Subcutaneous abdominal adipose tissue (tissue), 5 donors: ENCODE results near the gene MIA3.
"Not testable (repeated sequence)": the region's sequence is repeated elsewhere in the genome, so short reads cannot be mapped to it uniquely, and the experiment has no call there.

ENCODE experiments used
- H3K27ac ChIP-seq: one replicate; pipeline ENCODE4 v1.7.0; 2013; ENCODE audit warnings: low read depth, mild to moderate bottlenecking, inconsistent platforms, low read length, moderate library complexity
- H3K27me3 ChIP-seq, 5 donors: one replicate each; pipeline ENCODE4 v1.7.0; 2013; ENCODE audit warnings: low read length in 5 of 5, inconsistent platforms in 1 of 5; ENCODE audit not compliant: control insufficient read depth in 5 of 5, insufficient read depth in 4 of 5
- H3K36me3 ChIP-seq, 5 donors: one replicate each; pipeline ENCODE4 v1.7.0; 2013; ENCODE audit warnings: low read length in 5 of 5; ENCODE audit not compliant: control insufficient read depth in 5 of 5, insufficient read depth in 5 of 5
- H3K4me1 ChIP-seq, 5 donors: one replicate each; pipeline ENCODE4 v1.7.0; 2013; ENCODE audit warnings: low read length in 5 of 5, mild to moderate bottlenecking in 3 of 5, moderate library complexity in 1 of 5; ENCODE audit not compliant: control insufficient read depth in 5 of 5, insufficient read depth in 5 of 5
- H3K4me3 ChIP-seq, 5 donors: one replicate each; pipeline ENCODE4 v1.7.0; 2013; ENCODE audit warnings: low read length in 5 of 5, low read depth in 1 of 5
- H3K9ac ChIP-seq, 5 donors: one replicate each; pipeline ENCODE4 v1.7.0; 2013; ENCODE audit warnings: low read length in 5 of 5, mild to moderate bottlenecking in 4 of 5, moderate library complexity in 3 of 5
- H3K9me3 ChIP-seq, 5 donors: one replicate each; pipeline ENCODE4 v1.7.0; 2013; ENCODE audit warnings: low read length in 5 of 5; ENCODE audit not compliant: control insufficient read depth in 5 of 5
- donor health status: healthy.
- donor health status: healthy.
- donor health status: healthy.
- donor health status: healthy.
- donor health status: healthy.

The MIA3 gene

DNA sequence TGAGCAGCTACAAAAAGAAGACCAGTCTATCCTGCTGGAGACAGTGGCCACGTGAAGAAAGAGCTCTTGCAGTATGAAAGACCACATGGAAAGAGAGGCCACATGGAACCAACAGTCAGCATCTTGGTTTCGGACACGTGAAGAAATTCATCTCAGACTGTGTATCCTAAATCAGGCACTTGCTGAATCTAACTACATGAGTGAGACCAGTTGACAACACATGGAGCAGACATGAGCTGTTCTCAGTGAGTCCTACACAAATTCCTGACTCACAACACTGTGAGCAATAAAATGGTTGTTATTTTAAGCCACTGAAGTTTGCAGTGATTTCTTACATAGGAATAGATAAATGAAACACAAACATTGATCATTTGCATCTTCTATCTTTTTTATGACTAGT, 25.7 kb upstream of the MIA3 start:
- Histone ChIP-seq H3K4me3 (no peak overlapping the region), H3K36me3 (peaks cover 0 to 2% (median 2%) of the 10 kb centered on the region in 5 donors), H3K9ac (no peak overlapping the region), H3K27me3 (no peaks in the 10 kb centered on the region), H3K4me1 (peaks cover 2 to 24% (median 20%) of the 10 kb centered on the region in 5 donors), H3K9me3 (peaks cover 0 to 3% (median 0%) of the 10 kb centered on the region in 5 donors), H3K27ac (no peak overlapping the region)

DNA sequence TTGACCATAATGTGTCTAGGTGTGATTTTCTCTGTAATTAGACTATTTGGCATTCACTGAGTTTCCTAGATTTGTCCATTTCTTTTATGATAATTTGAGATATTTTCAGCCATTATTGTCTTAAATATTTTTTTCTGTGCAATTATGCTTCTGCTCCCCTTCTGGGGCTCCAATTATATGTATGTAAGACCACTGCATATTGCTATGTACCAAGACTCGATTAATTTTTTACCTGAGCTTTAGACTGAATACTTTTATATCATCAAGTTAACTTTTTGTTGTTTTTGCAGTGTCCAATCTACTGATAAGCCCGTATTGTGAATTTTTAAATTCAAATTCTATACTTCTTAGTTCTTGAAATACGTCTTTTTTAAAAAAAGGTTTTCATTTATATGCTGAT, 23.1 kb upstream of the MIA3 start:
- Histone ChIP-seq H3K4me1 (peaks cover 2 to 9% (median 7%) of the 10 kb centered on the region in 5 donors), H3K27me3 (no peaks in the 10 kb centered on the region), H3K4me3 (no peak overlapping the region), H3K9me3 (peaks cover 0 to 3% (median 0%) of the 10 kb centered on the region in 5 donors), H3K9ac (no peak overlapping the region), H3K27ac (no peak overlapping the region), H3K36me3 (no peaks in the 10 kb centered on the region)

DNA sequence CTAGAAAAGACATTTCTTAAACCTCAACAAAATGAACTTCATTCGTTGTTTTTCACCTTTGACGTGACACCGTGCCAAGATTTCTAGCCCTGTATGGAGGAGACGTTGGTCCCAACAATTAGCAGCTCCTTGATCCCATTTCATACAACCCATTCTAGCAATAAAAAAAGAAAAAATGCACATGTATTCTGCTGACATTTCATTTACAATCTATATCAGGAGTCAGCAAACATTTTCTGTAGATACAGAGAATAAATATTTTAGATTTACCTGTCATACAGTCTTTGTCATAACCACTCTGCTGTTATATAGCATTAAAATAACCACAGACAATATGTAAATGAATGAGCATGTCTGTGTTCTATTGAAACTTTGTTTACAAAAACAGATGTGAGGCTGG, 21.2 kb upstream of the MIA3 start:
- no peaks in the 10 kb centered on the region for H3K27me3 ChIP-seq
- H3K4me1 ChIP-seq, result no peaks in the 10 kb centered on the region
- H3K27ac ChIP-seq, result no peak overlapping the region
- no peak overlapping the region for H3K4me3 ChIP-seq
- H3K36me3 ChIP-seq, result no peaks in the 10 kb centered on the region
- no peak overlapping the region for H3K9ac ChIP-seq
- peaks cover 0 to 3% (median 0%) of the 10 kb centered on the region in 5 donors for H3K9me3 ChIP-seq

DNA sequence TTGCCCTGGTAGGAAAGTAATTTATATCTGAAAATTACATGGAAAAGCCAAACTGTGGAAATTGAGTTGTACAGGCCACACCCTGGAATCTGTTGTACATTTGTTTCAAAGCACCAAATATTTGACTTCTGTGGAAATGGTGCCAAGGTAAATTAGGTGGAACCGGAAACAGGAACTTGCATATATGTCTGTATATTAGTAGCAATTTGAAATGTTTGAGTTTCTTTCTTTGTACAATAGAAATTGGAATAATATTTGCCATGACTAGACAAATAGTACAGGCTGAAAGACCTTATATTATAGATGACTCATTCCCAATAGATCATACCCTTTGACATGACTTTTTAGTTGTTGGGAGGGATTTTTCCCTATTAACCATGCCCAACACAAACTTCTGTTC, 17.6 kb upstream of the MIA3 start:
- Histone ChIP-seq H3K36me3 (no peaks in the 10 kb centered on the region), H3K27me3 (no peaks in the 10 kb centered on the region), H3K27ac (no peak overlapping the region)

DNA sequence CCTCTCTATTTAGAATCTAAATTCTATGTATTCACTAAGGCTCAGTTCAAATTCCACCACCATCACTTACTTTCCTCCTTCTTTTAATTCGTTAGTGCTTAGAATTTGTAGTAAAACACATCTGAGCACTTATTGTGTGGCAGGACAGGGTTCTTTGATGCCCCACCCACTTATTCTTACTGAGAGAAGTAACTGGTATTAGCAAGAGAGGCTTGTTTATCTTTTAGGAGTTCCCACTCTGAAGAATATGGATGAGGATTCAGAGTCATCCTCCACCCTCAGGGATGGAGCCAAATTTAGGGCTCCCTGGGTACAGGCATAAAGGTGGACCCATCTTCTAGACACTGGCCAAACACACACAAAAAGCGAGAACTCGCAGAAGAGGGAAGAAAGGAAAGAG, 16.6 kb upstream of the MIA3 start:
- no peaks in the 10 kb centered on the region for H3K4me1 ChIP-seq
- H3K4me3 ChIP-seq, result no peak overlapping the region
- no peaks in the 10 kb centered on the region for H3K9me3 ChIP-seq
- no peak overlapping the region for H3K27ac ChIP-seq
- H3K27me3 ChIP-seq, result no peaks in the 10 kb centered on the region
- H3K9ac ChIP-seq, result no peak overlapping the region
- no peaks in the 10 kb centered on the region for H3K36me3 ChIP-seq

More for the DNA sequence above, 17.6 kb upstream of the MIA3 start:
- no peaks in the 10 kb centered on the region for H3K4me1 ChIP-seq
- H3K4me3 ChIP-seq, result no peak overlapping the region
- H3K9ac ChIP-seq, result no peak overlapping the region
- peaks cover 0 to 3% (median 0%) of the 10 kb centered on the region in 5 donors for H3K9me3 ChIP-seq

DNA sequence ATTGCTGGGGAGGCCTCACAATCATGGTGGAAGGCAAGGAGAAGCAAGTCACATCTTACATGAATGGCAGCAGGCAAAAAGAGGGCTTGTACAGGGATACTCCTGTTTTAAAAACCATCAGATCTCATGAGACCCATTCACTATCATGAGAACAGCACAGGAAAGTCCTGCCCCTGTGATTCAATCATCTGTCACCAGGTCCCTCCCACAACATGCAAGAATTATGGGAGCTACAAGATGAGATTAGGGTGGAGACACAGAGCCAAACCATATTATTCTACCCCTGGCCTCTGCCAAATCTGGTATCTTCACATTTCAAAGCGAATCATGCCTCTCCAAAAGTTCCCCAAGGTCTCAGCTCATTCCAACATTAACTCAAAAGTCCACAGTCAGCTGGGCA, 11.1 kb upstream of the MIA3 start:
- Histone ChIP-seq H3K36me3 (no peaks in the 10 kb centered on the region), H3K4me3 (no peak overlapping the region), H3K4me1 (no peaks in the 10 kb centered on the region), H3K27me3 (no peaks in the 10 kb centered on the region), H3K9me3 (no peaks in the 10 kb centered on the region), H3K27ac (no peak overlapping the region), H3K9ac (no peak overlapping the region)

DNA sequence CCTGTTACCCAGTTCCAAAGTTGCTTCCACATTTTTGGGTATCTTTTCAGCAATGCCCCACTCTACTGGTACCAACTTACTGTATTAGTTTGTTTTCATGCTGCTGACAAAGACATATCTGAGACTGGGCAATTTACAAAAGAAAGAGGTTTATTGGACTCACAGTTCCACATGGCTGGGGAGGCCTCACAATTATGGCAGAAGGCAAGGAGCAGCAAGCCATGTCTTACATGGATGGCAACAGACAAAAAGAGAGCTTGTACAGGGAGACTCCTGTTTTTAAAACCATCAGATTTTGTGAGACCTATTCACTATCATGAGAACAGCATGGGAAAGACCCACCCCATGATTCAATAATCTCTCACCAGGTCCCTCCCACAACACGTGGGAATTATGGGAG, 8.8 kb upstream of the MIA3 start:
- H3K27me3 ChIP-seq, H3K9ac ChIP-seq, H3K9me3 ChIP-seq, H3K4me3 ChIP-seq, H3K36me3 ChIP-seq, H3K27ac ChIP-seq, H3K4me1 ChIP-seq: not testable (repeated sequence)

DNA sequence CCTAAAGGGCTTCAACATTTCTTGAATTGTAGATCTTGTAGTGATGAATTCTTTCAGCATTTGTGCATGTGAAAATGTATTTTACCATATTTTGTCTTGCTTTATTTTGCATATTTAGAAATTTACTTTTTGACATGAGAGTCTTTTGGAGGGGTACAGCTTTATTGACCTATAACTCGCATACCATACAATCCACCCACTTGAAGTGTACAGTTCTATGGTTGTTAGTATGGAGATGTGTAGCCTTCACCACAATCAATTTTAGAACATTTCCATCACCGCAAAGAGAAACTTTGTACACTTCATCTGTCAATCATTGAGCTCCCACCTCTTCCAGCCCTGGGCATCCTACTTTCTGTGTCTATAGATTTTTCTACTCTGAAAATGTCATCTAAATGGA, 7.2 kb upstream of the MIA3 start:
- no peaks in the 10 kb centered on the region for H3K27me3 ChIP-seq
- no peak overlapping the region for H3K27ac ChIP-seq
- H3K9ac ChIP-seq, result no peak overlapping the region
- H3K36me3 ChIP-seq, result no peaks in the 10 kb centered on the region
- no peak overlapping the region for H3K4me3 ChIP-seq
- H3K4me1 ChIP-seq, result no peaks in the 10 kb centered on the region
- H3K9me3 ChIP-seq, result no peaks in the 10 kb centered on the region

DNA sequence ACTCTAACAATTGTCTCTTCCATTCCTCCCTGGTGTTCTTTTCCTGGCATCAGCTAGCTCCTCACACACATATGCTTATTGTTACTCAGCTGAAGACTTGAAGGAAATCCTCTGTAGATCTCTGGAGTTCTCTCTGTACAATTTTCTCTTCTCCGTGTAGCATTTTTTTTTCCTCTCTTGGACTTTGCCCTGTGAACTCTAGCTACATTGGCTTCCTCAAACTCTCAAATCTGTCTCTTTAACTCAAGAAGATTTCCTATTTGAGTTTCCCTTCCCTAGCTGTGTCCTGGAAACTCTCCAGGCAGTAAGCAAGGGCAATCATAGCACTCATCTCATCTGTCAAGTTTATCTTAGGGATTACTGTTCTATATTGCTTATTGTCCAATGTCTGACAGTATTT, 4.3 kb upstream of the MIA3 start:
- H3K9ac ChIP-seq, result no peak overlapping the region
- no peaks in the 10 kb centered on the region for H3K36me3 ChIP-seq
- H3K27me3 ChIP-seq, result no peaks in the 10 kb centered on the region
- no peaks in the 10 kb centered on the region for H3K9me3 ChIP-seq
- H3K4me3 ChIP-seq, result no peak overlapping the region
- H3K27ac ChIP-seq, result no peak overlapping the region
- peaks cover 0 to 11% (median 10%) of the 10 kb centered on the region in 5 donors for H3K4me1 ChIP-seq

DNA sequence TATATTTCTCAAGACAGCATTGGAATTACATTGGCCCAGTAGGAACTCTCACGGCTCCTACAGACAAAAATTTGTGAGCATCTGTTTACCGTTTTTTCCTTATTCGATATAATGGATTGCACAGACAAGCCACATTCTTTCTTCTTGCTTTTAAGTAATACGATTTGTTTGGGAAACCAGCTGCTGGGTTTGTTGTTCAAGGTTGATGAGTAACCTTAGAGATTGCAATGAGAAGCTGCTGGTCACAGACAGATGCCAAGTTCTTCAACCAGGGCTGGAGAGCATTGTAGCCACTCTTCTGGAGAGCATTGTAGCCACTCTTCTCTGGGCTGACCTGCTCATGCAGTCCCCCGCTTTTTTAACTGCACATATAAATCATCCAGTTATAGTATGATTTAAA, 1.4 kb upstream of the MIA3 start:
- no peak overlapping the region for H3K4me3 ChIP-seq
- H3K9me3 ChIP-seq, result no peaks in the 10 kb centered on the region
- no peak overlapping the region for H3K27ac ChIP-seq
- no peaks in the 10 kb centered on the region for H3K27me3 ChIP-seq
- peaks cover 0 to 22% (median 21%) of the 10 kb centered on the region in 5 donors for H3K4me1 ChIP-seq
- no peaks in the 10 kb centered on the region for H3K36me3 ChIP-seq
- H3K9ac ChIP-seq, result no peak overlapping the region
